ENCODE data around the gene CDH2.

DNA sequence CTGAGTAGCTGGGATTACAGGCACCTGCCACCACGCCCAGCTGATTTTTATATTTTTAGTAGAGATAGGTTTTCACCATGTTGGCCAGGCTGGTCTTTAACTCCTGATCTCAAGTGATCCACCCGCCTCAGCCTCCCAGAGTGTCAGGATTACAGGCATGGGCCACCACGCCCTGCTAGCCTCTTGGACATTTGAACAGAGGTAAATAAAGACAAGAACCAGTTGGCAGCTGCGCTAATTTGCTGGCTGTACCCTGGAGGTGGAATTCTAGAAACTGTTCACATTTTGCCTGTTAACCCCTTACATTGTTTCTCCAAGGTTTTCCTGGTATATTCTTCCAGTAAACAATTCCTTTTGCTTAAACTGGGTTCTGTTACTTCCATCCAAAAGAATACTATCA lies 132.9 kb downstream of the CDH2 start:
- TF ChIP-seq, protein P1, sequence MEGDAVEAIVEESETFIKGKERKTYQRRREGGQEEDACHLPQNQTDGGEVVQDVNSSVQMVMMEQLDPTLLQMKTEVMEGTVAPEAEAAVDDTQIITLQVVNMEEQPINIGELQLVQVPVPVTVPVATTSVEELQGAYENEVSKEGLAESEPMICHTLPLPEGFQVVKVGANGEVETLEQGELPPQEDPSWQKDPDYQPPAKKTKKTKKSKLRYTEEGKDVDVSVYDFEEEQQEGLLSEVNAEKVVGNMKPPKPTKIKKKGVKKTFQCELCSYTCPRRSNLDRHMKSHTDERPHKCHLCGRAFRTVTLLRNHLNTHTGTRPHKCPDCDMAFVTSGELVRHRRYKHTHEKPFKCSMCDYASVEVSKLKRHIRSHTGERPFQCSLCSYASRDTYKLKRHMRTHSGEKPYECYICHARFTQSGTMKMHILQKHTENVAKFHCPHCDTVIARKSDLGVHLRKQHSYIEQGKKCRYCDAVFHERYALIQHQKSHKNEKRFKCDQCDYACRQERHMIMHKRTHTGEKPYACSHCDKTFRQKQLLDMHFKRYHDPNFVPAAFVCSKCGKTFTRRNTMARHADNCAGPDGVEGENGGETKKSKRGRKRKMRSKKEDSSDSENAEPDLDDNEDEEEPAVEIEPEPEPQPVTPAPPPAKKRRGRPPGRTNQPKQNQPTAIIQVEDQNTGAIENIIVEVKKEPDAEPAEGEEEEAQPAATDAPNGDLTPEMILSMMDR (IDR thresholded peaks at IDR 0.05 in 8 of 11, conservative IDR thresholded peaks at IDR 0.05 in 3 of 11), result no peak
- TF ChIP-seq POLR2A (IDR thresholded peaks at IDR 0.05), result no peak
- no peak for TF ChIP-seq POLR2AphosphoS5 (IDR thresholded peaks at IDR 0.05)
